ENCODE results near the gene ADCY1. TPM values are rescaled to one million over a fixed set of nuclear protein-coding genes. Genes with fewer than 3 reads are reported as not detected.

ADCY1 gene
- total and polyA plus RNA-seq, 2 donors (not counting 3 experiments of a cell fraction or from before 2014, with no cell fraction given): 0.52 to 1.6 TPM

- Histone ChIP-seq H3K4me2 (ENCODE audit: insufficient read depth, low read length) (no peak overlapping the region), H3K9me1 (replicated peaks; ENCODE audit: control insufficient read depth, extremely low read depth, insufficient read depth, low read length) (no peaks in the 10 kb centered on the region), H3K4me1 (ENCODE audit: control insufficient read depth, extremely low read depth, insufficient read depth, low read length) (peaks cover 3% of the 10 kb centered on the region), H4K20me1 (replicated peaks; ENCODE audit: control insufficient read depth, extremely low read depth, insufficient read depth, low read length) (no peaks in the 10 kb centered on the region), H2AFZ (ENCODE audit: low read depth, low read length) (no peak overlapping the region), H3K36me3 (ENCODE audit: control insufficient read depth in 2 of 2, extremely low read depth in 1 of 2, insufficient read depth in 2 of 2, low read length in 2 of 2) (no peaks in the 10 kb centered on the region), H3K27me3 (ENCODE audit: control insufficient read depth in 2 of 2, insufficient read depth in 2 of 2, low read length in 2 of 2) (no peaks in the 10 kb centered on the region), H3K9me3 (replicated peaks; ENCODE audit: control insufficient read depth, insufficient read depth, low read length) (no peaks in the 10 kb centered on the region), H3K79me2 (ENCODE audit: control insufficient read depth, insufficient read depth, low read length) (no peaks in the 10 kb centered on the region), H3K4me3 (replicated peaks in 1 of 3; ENCODE audit: insufficient read depth in 1 of 3, low read depth in 1 of 3, low read length in 3 of 3) (no peak overlapping the region), H3K9ac (replicated peaks; ENCODE audit: extremely low read depth, insufficient read depth, low read length) (no peak overlapping the region), H3K27ac (ENCODE audit: insufficient read depth, low read depth, low read length) (no peak overlapping the region)
- POLR2A ChIA-PET: no interaction called here
- TF ChIP-seq EZH2 (IDR thresholded peaks at IDR 0.05; ENCODE audit: borderline replicate concordance, low read depth, low read length, severe bottlenecking) (no peak), MYC (IDR thresholded peaks at IDR 0.05; ENCODE audit: low read depth, low read length) (no peak), POLR2AphosphoS5 (IDR thresholded peaks at IDR 0.05; ENCODE audit: insufficient read depth, low read depth, low read length) (no peak), POLR2A (IDR thresholded peaks at IDR 0.05; ENCODE audit: low read depth, low read length) (no peak), JUN (IDR thresholded peaks at IDR 0.05; ENCODE audit: borderline replicate concordance, insufficient read depth, insufficient read length, low read depth) (no peak), FOS (IDR thresholded peaks at IDR 0.05; ENCODE audit: borderline replicate concordance, insufficient read depth, low read length) (no peak), GATA2 (IDR thresholded peaks at IDR 0.05; ENCODE audit: insufficient read depth, insufficient read length, low read depth, low read length) (no peak)
- TF ChIP-seq, protein P1, sequence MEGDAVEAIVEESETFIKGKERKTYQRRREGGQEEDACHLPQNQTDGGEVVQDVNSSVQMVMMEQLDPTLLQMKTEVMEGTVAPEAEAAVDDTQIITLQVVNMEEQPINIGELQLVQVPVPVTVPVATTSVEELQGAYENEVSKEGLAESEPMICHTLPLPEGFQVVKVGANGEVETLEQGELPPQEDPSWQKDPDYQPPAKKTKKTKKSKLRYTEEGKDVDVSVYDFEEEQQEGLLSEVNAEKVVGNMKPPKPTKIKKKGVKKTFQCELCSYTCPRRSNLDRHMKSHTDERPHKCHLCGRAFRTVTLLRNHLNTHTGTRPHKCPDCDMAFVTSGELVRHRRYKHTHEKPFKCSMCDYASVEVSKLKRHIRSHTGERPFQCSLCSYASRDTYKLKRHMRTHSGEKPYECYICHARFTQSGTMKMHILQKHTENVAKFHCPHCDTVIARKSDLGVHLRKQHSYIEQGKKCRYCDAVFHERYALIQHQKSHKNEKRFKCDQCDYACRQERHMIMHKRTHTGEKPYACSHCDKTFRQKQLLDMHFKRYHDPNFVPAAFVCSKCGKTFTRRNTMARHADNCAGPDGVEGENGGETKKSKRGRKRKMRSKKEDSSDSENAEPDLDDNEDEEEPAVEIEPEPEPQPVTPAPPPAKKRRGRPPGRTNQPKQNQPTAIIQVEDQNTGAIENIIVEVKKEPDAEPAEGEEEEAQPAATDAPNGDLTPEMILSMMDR (IDR thresholded peaks at IDR 0.05; ENCODE audit: extremely low read depth in 1 of 2, insufficient read depth in 1 of 2, low read depth in 1 of 2, low read length in 2 of 2): no peak
- TF ChIP-seq, protein P2, sequence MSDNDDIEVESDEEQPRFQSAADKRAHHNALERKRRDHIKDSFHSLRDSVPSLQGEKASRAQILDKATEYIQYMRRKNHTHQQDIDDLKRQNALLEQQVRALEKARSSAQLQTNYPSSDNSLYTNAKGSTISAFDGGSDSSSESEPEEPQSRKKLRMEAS (IDR thresholded peaks at IDR 0.05; ENCODE audit: insufficient read depth, insufficient read length): no peak
- CTCF ChIA-PET: no interaction called here
- no TSS peak for BruUV-seq (replicated peaks)
- DNase-seq (ENCODE audit: low read depth, low spot score) (no peak), FAIRE-seq (no peak)
- dilution Hi-C loops (cut with MboI; ENCODE audit: extremely low pct_ligation_motif_present, low sequenced_read_pairs): no loop called here
- intact Hi-C loops (cut with micrococcal nuclease): no loop called here
Observed at GRCh38 chr7:45687185-45687560, 113.0 kb downstream of the ADCY1 start.

All from endothelial cell of umbilical vein (primary cell).